ENCODE results near the gene ARID5B.

The ARID5B gene

DNA sequence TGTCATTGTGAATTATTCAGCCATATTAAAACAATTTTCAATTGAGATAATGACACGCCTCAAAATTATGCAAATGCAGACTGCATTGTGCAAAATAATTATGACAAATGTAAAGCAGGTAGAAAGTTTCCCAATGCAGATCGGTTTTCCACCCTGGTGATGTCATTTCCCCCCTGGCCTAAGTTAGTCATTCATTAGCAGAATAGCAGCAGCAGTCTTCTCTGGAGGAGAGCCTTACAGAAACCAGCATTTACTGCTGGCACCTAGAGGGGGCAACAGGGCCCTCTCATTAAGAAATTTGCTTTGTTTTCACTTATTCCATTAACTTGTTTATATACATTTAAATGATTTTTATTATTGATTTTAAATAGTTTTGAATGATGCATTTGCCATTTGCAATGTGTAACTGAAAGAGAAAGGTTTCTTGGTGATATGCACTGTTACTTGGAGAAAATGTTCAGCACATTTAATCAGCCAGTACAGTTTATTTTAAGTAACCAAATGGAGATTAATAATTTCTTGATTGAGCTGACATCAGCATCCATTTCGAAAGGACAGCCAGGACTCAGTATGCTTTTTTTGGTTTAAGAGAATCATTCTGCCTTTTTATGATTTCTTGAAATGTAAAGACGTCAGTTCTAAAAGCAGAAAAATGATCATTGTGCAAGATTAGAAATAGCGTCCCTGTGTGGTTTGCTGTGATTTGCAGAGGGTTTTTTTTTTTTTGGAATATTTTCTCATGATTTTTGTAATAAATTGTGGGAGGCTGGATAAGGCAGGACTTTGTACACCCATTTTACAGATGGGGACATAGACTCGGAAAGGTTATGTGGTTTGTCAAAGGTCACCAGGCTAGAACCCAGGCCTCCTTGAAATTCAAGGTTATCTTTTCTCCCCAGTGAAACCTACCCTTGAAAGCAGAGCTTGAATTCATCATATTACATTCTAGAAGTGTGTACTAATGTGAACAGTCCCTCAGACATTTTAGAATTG, 3.5 kb downstream of the ARID5B start:
- DNase-seq (ENCODE audit: insufficient read length, low spot score): no peak
- peak; percentile 62 for FAIRE-seq
- TF ChIP-seq SPI1 (IDR thresholded peaks at IDR 0.05; ENCODE audit: low read depth, low read length): no peak

DNA sequence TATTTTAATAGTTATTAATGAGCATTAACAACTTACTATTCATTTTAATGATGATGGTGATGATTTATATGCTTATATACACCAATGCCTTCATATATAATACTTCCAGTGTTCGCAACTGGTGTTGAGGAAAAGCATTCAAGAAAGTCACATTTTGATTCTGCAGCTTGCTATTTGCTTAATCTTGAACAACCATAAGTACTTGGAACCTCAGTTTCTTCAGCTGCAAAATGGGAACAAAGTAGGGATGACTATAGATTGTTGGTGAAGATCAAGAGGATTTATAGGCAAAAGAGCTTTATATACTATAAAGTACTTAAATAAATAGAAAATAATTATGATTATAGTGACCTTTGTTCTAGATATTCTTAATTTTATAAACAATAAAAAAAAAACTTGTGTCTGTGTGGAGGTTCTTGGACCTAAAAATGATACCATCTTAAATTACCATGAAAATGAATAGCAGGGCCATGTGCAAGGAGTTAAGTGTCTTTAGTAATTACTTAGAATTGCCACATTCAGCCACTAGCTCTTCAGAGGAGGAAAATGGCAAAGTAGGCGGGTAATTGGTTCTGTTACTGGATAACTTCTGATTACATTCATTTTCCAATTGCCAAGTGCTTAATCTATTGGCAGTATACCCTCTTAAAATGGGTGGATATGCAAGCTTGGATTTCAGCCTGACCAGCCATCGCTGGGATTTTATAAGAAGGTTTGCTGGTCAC, 4.5 kb downstream of the ARID5B start:
- no peak for DNase-seq (ENCODE audit: insufficient read length, low spot score)
- no peak for FAIRE-seq
- no peak for TF ChIP-seq TAF1 (IDR thresholded peaks at IDR 0.05; ENCODE audit: low read depth, low read length)
- TF ChIP-seq PAX5 (IDR thresholded peaks at IDR 0.05; ENCODE audit: insufficient read depth, low read length, severe bottlenecking): no peak
- no peak for TF ChIP-seq POLR2A (IDR thresholded peaks at IDR 0.05; ENCODE audit: low read depth, low read length)
- TF ChIP-seq SPI1 (IDR thresholded peaks at IDR 0.05; ENCODE audit: low read depth, low read length): no peak
- TF ChIP-seq POLR2AphosphoS5 (IDR thresholded peaks at IDR 0.05; ENCODE audit: low read depth, low read length): no peak
- TF ChIP-seq POU2F2 (IDR thresholded peaks at IDR 0.05; ENCODE audit: low read depth, low read length): no peak

DNA sequence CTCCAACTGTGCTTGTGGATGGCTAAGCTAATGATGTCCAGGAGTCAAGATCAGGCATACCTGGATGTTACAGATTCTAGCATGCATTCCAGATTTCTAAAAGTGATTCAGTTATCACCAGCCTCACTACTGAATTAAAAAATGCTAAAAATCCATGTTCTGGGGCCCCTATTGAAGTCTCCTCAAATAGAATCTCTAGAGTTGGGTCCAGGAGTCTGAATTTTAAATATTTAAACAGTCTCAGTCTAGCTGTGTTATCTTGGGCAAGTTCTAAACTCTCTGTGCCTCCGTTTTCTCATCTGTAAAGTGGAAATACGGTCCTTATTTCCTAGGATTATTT, 5.0 kb downstream of the ARID5B start:
- FAIRE-seq (no peak), DNase-seq (ENCODE audit: insufficient read length, low spot score) (no peak)
- no peak for TF ChIP-seq TAF1 (IDR thresholded peaks at IDR 0.05; ENCODE audit: low read depth, low read length)
- TF ChIP-seq POLR2AphosphoS5 (IDR thresholded peaks at IDR 0.05; ENCODE audit: low read depth, low read length): no peak
- TF ChIP-seq SPI1 (IDR thresholded peaks at IDR 0.05; ENCODE audit: low read depth, low read length): no peak
- TF ChIP-seq PAX5 (IDR thresholded peaks at IDR 0.05; ENCODE audit: insufficient read depth, low read length, severe bottlenecking): no peak
- no peak for TF ChIP-seq POU2F2 (IDR thresholded peaks at IDR 0.05; ENCODE audit: low read depth, low read length)
- TF ChIP-seq POLR2A (IDR thresholded peaks at IDR 0.05; ENCODE audit: low read depth, low read length): no peak

DNA sequence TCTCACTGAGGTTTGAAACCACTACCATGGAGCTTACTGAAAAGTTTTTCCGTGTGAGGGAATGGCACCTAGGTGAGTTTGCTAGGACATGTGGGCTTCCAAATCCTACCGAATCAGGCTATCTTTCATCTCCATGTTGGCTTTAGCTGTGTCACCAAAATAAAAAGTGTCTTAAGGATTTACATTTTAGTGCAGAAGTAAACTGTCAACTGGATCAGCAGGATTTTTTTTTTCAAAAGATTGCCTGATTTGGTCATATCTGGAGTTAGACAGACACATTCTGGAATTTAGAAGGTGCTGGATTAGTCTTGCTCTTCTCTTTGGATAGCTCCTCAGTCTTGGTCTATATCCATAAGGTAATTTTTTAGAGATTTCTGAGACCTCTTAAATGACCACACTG, 5.5 kb downstream of the ARID5B start:
- FAIRE-seq (no peak), DNase-seq (ENCODE audit: insufficient read length, low spot score) (no peak)
- TF ChIP-seq POU2F2 (IDR thresholded peaks at IDR 0.05; ENCODE audit: low read depth, low read length) (no peak), POLR2A (IDR thresholded peaks at IDR 0.05; ENCODE audit: low read depth, low read length) (no peak), PAX5 (IDR thresholded peaks at IDR 0.05; ENCODE audit: insufficient read depth, low read length, severe bottlenecking) (no peak), TAF1 (IDR thresholded peaks at IDR 0.05; ENCODE audit: low read depth, low read length) (no peak), SPI1 (IDR thresholded peaks at IDR 0.05; ENCODE audit: low read depth, low read length) (no peak), POLR2AphosphoS5 (IDR thresholded peaks at IDR 0.05; ENCODE audit: low read depth, low read length) (no peak)

DNA sequence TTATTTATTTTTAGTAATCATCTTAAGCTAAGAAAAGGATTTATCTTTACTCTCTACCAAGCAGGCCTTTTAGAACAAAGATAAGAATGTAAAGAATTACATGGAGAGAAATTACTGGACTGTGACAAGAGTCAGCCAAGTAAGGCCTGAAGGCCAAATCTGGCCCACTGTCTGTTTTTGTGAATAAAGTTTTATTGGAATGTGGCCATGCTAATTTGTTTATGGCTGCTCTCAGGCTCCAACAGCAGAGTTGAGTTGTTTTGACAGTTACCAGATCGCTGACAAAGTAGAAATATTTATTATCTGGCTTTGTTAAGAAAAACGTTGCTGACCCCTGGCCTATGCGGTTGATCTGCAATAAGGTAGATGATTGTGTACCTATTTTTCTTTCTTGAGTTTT, 6.1 kb downstream of the ARID5B start:
- TF ChIP-seq POU2F2 (IDR thresholded peaks at IDR 0.05; ENCODE audit: low read depth, low read length): no peak
- TF ChIP-seq SPI1 (IDR thresholded peaks at IDR 0.05; ENCODE audit: low read depth, low read length): no peak
- TF ChIP-seq POLR2AphosphoS5 (IDR thresholded peaks at IDR 0.05; ENCODE audit: low read depth, low read length): no peak
- no peak for TF ChIP-seq TAF1 (IDR thresholded peaks at IDR 0.05; ENCODE audit: low read depth, low read length)
- TF ChIP-seq POLR2A (IDR thresholded peaks at IDR 0.05; ENCODE audit: low read depth, low read length): no peak
- TF ChIP-seq PAX5 (IDR thresholded peaks at IDR 0.05; ENCODE audit: insufficient read depth, low read length, severe bottlenecking): no peak
- no peak for DNase-seq (ENCODE audit: insufficient read length, low spot score)
- FAIRE-seq: no peak

DNA sequence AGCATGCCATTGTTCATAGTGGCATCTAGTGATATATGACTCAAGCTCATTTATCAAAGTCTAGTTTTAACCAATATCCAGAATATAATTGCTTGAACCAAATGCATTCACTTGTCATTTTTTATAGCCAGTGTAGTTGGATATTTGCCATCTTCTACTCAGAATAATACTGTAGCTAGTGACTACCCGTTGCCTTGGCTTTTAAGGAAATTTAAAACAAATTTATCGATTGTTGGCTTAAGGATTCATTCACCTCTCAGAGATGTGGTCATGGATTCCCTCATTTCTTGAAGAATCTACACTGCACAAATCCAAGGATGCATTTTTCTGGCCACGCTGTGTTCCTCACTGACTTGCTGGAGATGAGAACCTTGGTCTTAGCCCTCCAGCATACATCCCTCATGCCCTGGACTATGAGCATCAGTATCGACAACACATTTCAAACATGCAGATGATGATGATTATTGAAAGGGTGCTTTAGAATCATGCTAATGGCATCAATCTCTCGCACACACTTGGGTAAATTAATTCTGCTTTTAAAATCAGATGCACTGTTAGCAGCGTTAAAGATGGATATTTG, 8.8 kb downstream of the ARID5B start:
- DNase-seq (ENCODE audit: insufficient read length, low spot score) (no peak), FAIRE-seq (peak; percentile 38)
- TF ChIP-seq POLR2AphosphoS5 (IDR thresholded peaks at IDR 0.05; ENCODE audit: low read depth, low read length): no peak
- no peak for TF ChIP-seq PAX5 (IDR thresholded peaks at IDR 0.05; ENCODE audit: insufficient read depth, low read length, severe bottlenecking)
- TF ChIP-seq TAF1 (IDR thresholded peaks at IDR 0.05; ENCODE audit: low read depth, low read length): no peak
- no peak for TF ChIP-seq POLR2A (IDR thresholded peaks at IDR 0.05; ENCODE audit: low read depth, low read length)
- no peak for TF ChIP-seq POU2F2 (IDR thresholded peaks at IDR 0.05; ENCODE audit: low read depth, low read length)
- TF ChIP-seq SPI1 (IDR thresholded peaks at IDR 0.05; ENCODE audit: low read depth, low read length): no peak

DNA sequence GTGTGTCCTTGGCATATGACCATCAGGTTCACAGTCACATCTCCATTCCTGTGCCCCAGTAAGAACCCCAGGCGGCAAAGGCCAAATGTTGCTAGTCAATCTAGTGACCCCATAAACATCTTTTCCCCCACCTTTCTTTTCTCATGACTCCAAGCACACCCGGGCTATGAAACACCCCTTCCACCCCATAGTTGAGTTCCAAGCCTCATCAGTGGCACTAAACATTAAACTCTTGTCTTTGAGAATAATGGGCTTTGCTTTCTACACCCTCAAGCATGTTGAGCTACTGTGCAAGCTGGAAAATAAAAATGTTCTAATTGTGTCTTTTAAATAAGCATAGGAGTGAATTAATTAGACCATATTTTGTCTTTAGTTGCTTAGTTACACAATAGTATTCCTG, 9.4 kb downstream of the ARID5B start:
- TF ChIP-seq POLR2AphosphoS5 (IDR thresholded peaks at IDR 0.05; ENCODE audit: low read depth, low read length) (no peak), SPI1 (IDR thresholded peaks at IDR 0.05; ENCODE audit: low read depth, low read length) (no peak), PAX5 (IDR thresholded peaks at IDR 0.05; ENCODE audit: insufficient read depth, low read length, severe bottlenecking) (no peak), POLR2A (IDR thresholded peaks at IDR 0.05; ENCODE audit: low read depth, low read length) (no peak), TAF1 (IDR thresholded peaks at IDR 0.05; ENCODE audit: low read depth, low read length) (no peak), POU2F2 (IDR thresholded peaks at IDR 0.05; ENCODE audit: low read depth, low read length) (no peak)
- FAIRE-seq (no peak), DNase-seq (ENCODE audit: insufficient read length, low spot score) (no peak)

DNA sequence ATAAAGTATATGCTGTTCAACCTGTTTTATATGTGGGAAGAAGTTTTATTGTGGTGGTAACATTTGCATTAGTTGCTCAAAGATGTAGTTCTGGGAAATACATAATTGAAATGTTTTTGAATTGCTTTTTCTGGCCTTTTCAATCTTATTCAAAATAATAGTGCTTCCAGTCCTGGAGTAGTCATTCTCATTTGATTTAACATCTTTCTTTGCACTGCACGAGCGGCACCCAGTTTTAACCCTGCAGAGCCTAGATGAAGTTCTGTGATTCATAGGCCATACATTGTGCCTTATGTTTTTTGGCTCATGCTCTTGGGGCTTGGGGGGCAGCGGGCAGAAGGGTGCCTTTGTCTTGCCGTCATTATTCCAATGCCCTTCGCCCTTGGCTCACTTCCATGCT, 9.9 kb downstream of the ARID5B start:
- no peak for FAIRE-seq
- no peak for TF ChIP-seq SPI1 (IDR thresholded peaks at IDR 0.05; ENCODE audit: low read depth, low read length)
- TF ChIP-seq PAX5 (IDR thresholded peaks at IDR 0.05; ENCODE audit: insufficient read depth, low read length, severe bottlenecking): no peak
- TF ChIP-seq POLR2AphosphoS5 (IDR thresholded peaks at IDR 0.05; ENCODE audit: low read depth, low read length): no peak
- no peak for TF ChIP-seq POU2F2 (IDR thresholded peaks at IDR 0.05; ENCODE audit: low read depth, low read length)
- no peak for TF ChIP-seq TAF1 (IDR thresholded peaks at IDR 0.05; ENCODE audit: low read depth, low read length)
- TF ChIP-seq POLR2A (IDR thresholded peaks at IDR 0.05; ENCODE audit: low read depth, low read length): no peak
- DNase-seq (ENCODE audit: insufficient read length, low spot score): no peak

DNA sequence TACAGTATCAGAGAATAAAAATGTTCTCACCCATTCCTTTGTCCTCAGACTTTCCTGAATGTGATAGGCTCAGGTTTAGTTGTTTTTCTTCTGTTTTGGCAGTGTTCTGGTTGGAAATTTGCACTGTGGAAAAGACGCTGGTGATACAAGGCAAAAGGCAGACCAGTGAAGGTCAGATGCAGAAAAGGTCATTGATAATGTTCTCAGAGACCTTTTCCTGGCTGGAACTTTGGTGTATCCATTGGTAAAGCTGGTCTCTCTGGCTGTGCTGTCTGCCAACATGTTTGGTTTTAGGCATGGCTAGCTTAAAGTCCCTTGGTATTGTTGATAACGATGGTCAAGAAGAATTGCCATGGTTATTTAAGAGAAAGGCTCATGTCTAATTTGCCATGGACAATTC, 11.5 kb downstream of the ARID5B start:
- no peak for FAIRE-seq
- no peak for TF ChIP-seq TAF1 (IDR thresholded peaks at IDR 0.05; ENCODE audit: low read depth, low read length)

More for the DNA sequence above, 11.5 kb downstream of the ARID5B start:
- no peak for DNase-seq (ENCODE audit: insufficient read length, low spot score)

All from GM12891 (cell line).